HepG2 (cell line): ENCODE results near the gene CTNND1. TPM values are rescaled to one million over a fixed set of nuclear protein-coding genes. Genes with fewer than 3 reads are reported as not detected.

Source experiments
- ELF1 ChIP-seq: sonication (generic); formaldehyde crosslinking; IDR thresholded peaks from 2 replicates; pipeline ENCODE4 v1.4.0; 2020; ENCODE audit warnings: missing genetic modification reagents
- FOXO1 ChIP-seq: sonication (generic); formaldehyde crosslinking; IDR thresholded peaks from 2 replicates; pipeline ENCODE4 v1.4.0; 2020; ENCODE audit warnings: missing genetic modification reagents
- GLMP ChIP-seq: sonication (generic); formaldehyde crosslinking; IDR thresholded peaks from 2 replicates; pipeline ENCODE4 v1.9.0; 2021; ENCODE audit warnings: missing genetic modification reagents, mild to moderate bottlenecking, borderline replicate concordance
- HNF4G ChIP-seq, 2 experiments: sonication (generic) in 1 of 2; formaldehyde crosslinking in 1 of 2; IDR thresholded peaks; 2 replicates each; pipeline versions ENCODE4 v1.4.0 to v1.6.1; 2011 to 2020; ENCODE audit warnings: borderline replicate concordance in 2 of 2, low read depth in 2 of 2, mild to moderate bottlenecking in 2 of 2, low read length in 1 of 2, missing genetic modification reagents in 1 of 2, moderate library complexity in 1 of 2
- KLF11 ChIP-seq: IDR thresholded peaks from 2 replicates; pipeline ENCODE4 v1.6.1; 2016; ENCODE audit warnings: missing compliant biosample characterization
- KMT2A ChIP-seq: sonication (generic); formaldehyde crosslinking; IDR thresholded peaks from 2 replicates; pipeline ENCODE4 v1.4.0; 2020; ENCODE audit warnings: missing genetic modification reagents
- MLLT10 ChIP-seq: sonication (generic); formaldehyde crosslinking; IDR thresholded peaks from 2 replicates; pipeline ENCODE4 v1.4.0; 2020; ENCODE audit warnings: missing genetic modification reagents
- MTF1 ChIP-seq: sonication (generic); formaldehyde crosslinking; IDR thresholded peaks from 2 replicates; pipeline ENCODE4 v1.5.0; 2020; ENCODE audit warnings: missing genetic modification reagents
- MXD1 ChIP-seq: sonication (generic); formaldehyde crosslinking; IDR thresholded peaks from 2 replicates; pipeline ENCODE4 v1.4.0; 2020; ENCODE audit warnings: mild to moderate bottlenecking, missing genetic modification reagents
- NBN ChIP-seq: fragments of 450-650 bp; conservative IDR thresholded peaks from 2 replicates; pipeline ENCODE4 v1.6.1; 2017
- NFKB2 ChIP-seq: sonication (generic); formaldehyde crosslinking; IDR thresholded peaks from 2 replicates; pipeline ENCODE4 v1.4.0; 2020; ENCODE audit warnings: missing genetic modification reagents, borderline replicate concordance
- NONO ChIP-seq, 2 experiments: fragments of 450-650 bp in 1 of 2; sonication (generic) in 1 of 2; formaldehyde crosslinking in 1 of 2; IDR thresholded peaks in 1 of 2; conservative IDR thresholded peaks in 1 of 2; 2 replicates each; pipeline versions ENCODE4 v1.6.1 to v1.8.0; 2017 to 2022; ENCODE audit warnings: mild to moderate bottlenecking in 1 of 2, missing genetic modification reagents in 1 of 2, moderate library complexity in 1 of 2
- NPAS2 ChIP-seq: sonication (generic); formaldehyde crosslinking; IDR thresholded peaks from 2 replicates; pipeline ENCODE4 v1.8.0; 2022; ENCODE audit warnings: mild to moderate bottlenecking, missing genetic modification reagents, borderline replicate concordance
- PCBP1 ChIP-seq: fragments of 200-400 bp; formaldehyde crosslinking; IDR thresholded peaks from 2 replicates; pipeline ENCODE4 v1.6.1; 2017; ENCODE audit warnings: mild to moderate bottlenecking, low read depth, low read length, borderline replicate concordance
- PHF21A ChIP-seq: sonication (generic); formaldehyde crosslinking; IDR thresholded peaks from 2 replicates; pipeline ENCODE4 v1.5.0; 2020; ENCODE audit warnings: mild to moderate bottlenecking, missing genetic modification reagents
- PPARG ChIP-seq: conservative IDR thresholded peaks from 2 replicates; pipeline ENCODE4 v1.6.1; 2016; ENCODE audit warnings: missing biosample characterization, missing genetic modification reagents
- U2AF1 ChIP-seq: fragments of 200-400 bp; formaldehyde crosslinking; optimal IDR thresholded peaks from 2 replicates; pipeline ENCODE3; 2017; ENCODE audit warnings: mild to moderate bottlenecking, low read depth, low read length
- ZFYVE20 ChIP-seq: sonication (generic); formaldehyde crosslinking; IDR thresholded peaks from 2 replicates; pipeline ENCODE4 v1.8.0; 2023; ENCODE audit warnings: low read depth, mild to moderate bottlenecking, moderate library complexity, missing genetic modification reagents, borderline replicate concordance
- ZMAT3 ChIP-seq: sonication (generic); formaldehyde crosslinking; conservative IDR thresholded peaks from 2 replicates; pipeline ENCODE4 v1.7.0; 2021; ENCODE audit warnings: missing genetic modification reagents
- ZMYM2 ChIP-seq: sonication (generic); formaldehyde crosslinking; IDR thresholded peaks from 2 replicates; pipeline ENCODE4 v1.8.0; 2022; ENCODE audit warnings: mild to moderate bottlenecking, missing genetic modification reagents
- ZNF331 ChIP-seq: sonication (generic); formaldehyde crosslinking; IDR thresholded peaks from 2 replicates; pipeline ENCODE4 v1.4.0; 2020; ENCODE audit warnings: missing genetic modification reagents
- ZNF546 ChIP-seq: sonication (generic); formaldehyde crosslinking; conservative IDR thresholded peaks from 2 replicates; pipeline ENCODE4 v1.8.1; 2023; ENCODE audit warnings: mild to moderate bottlenecking, missing genetic modification reagents
- ZNF567 ChIP-seq: sonication (generic); formaldehyde crosslinking; IDR thresholded peaks from 2 replicates; pipeline ENCODE4 v1.8.1; 2023; ENCODE audit warnings: mild to moderate bottlenecking, missing genetic modification reagents, borderline replicate concordance
- ZNF772 ChIP-seq: sonication (generic); formaldehyde crosslinking; IDR thresholded peaks from 2 replicates; pipeline ENCODE4 v1.5.0; 2020; ENCODE audit warnings: mild to moderate bottlenecking, missing genetic modification reagents
- ZNF792 ChIP-seq: IDR thresholded peaks from 2 replicates; pipeline ENCODE4 v1.6.1; 2016
- polyA plus RNA-seq, 8 experiments: library from polyadenylated mRNA; depleted of rRNA in 3 of 8; stranded (reverse) in 7 of 8; unstranded in 1 of 8; fragments of >200 nt; fragmentation: Illumina TruSeq in 4 of 8; extraction: Trizol in 4 of 8; gene quantifications; 2 replicates each; pipeline versions ENCODE4 v1.2.1 to v1.2.3, GENCODE V29; 2011 to 2016; ENCODE audit warnings: low read depth in 4 of 8, missing spikeins in 1 of 8, mixed read lengths in 1 of 8; ENCODE audit not compliant: insufficient read depth in 1 of 8
- total RNA-seq, 5 experiments: library from RNA; depleted of rRNA; stranded (reverse); fragments of >200 nt; fragmentation: Illumina TruSeq; extraction: Trizol; gene quantifications; 2 replicates each; pipeline ENCODE4 v1.2.3, GENCODE V29; 2016; ENCODE audit warnings: low read depth in 1 of 5
- TF ChIP-seq, protein P1 (sequence below): sonication (generic); formaldehyde crosslinking; conservative IDR thresholded peaks from 2 replicates; pipeline ENCODE4 v1.8.0; 2022; ENCODE audit warnings: missing genetic modification reagents
- TF ChIP-seq, protein P2 (sequence below): IDR thresholded peaks from 2 replicates; pipeline ENCODE4 v1.6.1; 2018; ENCODE audit warnings: missing genetic modification reagents, mild to moderate bottlenecking, missing compliant biosample characterization

The CTNND1 gene
- total and polyA plus RNA-seq, 2 of the 13 experiments (the other 11 are each of a cell fraction or from before 2014, with no cell fraction given), result 117 to 128 TPM

DNA sequence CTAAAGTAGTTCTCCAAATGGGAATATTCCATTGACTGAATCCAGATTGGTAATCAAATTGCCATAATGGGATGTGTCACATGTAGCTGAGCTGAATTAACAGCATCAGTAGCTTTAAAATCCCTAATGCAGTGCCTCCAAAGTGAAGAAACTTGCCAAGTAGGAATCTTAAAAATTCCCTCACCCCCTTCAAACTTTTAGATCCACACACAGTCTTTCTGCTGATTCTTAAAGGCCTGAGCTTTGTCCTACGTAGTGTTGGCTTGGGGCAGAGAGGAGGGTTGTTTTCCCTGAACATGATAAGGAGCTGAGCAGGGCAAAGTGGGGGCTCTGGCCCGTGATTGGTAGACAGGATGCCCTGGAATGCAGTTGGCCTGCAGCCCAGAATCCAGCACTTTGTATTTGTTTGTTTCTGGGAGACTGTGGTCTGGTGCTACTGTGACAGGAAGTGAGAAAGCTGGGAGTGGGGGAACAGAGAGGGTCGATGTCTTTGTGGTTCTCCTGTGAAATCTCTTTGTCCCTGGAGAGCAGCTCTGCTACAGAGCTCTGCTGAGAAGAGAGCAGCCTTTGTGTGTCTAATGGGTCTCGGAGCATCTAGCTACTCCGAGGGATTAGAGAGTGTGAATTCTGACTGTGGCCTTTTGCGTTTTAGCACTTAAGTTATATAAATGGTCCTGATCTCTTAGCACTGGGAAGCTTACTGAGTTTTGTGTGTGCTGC is 16.9 kb downstream of the CTNND1 start (continued):
- TF ChIP-seq ZNF567 (CRISPR knock-in tag), result no peak
- no peak for TF ChIP-seq NFKB2 (CRISPR knock-in tag)
- TF ChIP-seq ZNF546 (CRISPR knock-in tag), result no peak
- 0 out of 2 replicates have a peak, but pooled peaks have one; percentile 28 for TF ChIP-seq KMT2A (CRISPR knock-in tag)
- TF ChIP-seq MXD1 (CRISPR knock-in tag), result no peak
- no peak for TF ChIP-seq ZFYVE20 (CRISPR knock-in tag)
- no peak for TF ChIP-seq MLLT10 (CRISPR knock-in tag)
- peak; percentile 33; the same call in 1 of the 2 replicates for TF ChIP-seq ZMYM2 (CRISPR knock-in tag)
- no peak for TF ChIP-seq NONO (IDR thresholded peaks at IDR 0.05)
- peak; percentile 79 for TF ChIP-seq NONO (CRISPR knock-in tag; conservative IDR thresholded peaks at IDR 0.05)
- peak; percentile 91 for TF ChIP-seq FOXO1
- TF ChIP-seq PPARG (CRISPR knock-in tag), result no peak; the same call in 1 of the 2 replicates
- no peak for TF ChIP-seq MTF1 (CRISPR knock-in tag)
- TF ChIP-seq, protein P1, sequence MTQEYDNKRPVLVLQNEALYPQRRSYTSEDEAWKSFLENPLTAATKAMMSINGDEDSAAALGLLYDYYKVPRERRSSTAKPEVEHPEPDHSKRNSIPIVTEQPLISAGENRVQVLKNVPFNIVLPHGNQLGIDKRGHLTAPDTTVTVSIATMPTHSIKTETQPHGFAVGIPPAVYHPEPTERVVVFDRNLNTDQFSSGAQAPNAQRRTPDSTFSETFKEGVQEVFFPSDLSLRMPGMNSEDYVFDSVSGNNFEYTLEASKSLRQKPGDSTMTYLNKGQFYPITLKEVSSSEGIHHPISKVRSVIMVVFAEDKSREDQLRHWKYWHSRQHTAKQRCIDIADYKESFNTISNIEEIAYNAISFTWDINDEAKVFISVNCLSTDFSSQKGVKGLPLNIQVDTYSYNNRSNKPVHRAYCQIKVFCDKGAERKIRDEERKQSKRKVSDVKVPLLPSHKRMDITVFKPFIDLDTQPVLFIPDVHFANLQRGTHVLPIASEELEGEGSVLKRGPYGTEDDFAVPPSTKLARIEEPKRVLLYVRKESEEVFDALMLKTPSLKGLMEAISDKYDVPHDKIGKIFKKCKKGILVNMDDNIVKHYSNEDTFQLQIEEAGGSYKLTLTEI (CRISPR knock-in tag), result no peak
- TF ChIP-seq HNF4G (IDR thresholded peaks at IDR 0.05; ENCODE audit: borderline replicate concordance, low read depth, low read length), result peak; percentile 77; the same call in 1 of the 2 replicates
- TF ChIP-seq HNF4G (CRISPR knock-in tag; IDR thresholded peaks at IDR 0.05; ENCODE audit: borderline replicate concordance, low read depth), result peak; percentile 29; the same call in 1 of the 2 replicates
- TF ChIP-seq, protein P2, sequence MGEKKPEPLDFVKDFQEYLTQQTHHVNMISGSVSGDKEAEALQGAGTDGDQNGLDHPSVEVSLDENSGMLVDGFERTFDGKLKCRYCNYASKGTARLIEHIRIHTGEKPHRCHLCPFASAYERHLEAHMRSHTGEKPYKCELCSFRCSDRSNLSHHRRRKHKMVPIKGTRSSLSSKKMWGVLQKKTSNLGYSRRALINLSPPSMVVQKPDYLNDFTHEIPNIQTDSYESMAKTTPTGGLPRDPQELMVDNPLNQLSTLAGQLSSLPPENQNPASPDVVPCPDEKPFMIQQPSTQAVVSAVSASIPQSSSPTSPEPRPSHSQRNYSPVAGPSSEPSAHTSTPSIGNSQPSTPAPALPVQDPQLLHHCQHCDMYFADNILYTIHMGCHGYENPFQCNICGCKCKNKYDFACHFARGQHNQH, result peak; percentile 81
- no peak for TF ChIP-seq ZMAT3 (CRISPR knock-in tag)
- TF ChIP-seq ZNF772 (CRISPR knock-in tag), result no peak
- peak; percentile 83 for TF ChIP-seq ELF1 (CRISPR knock-in tag)
- peak; percentile 96 for TF ChIP-seq PHF21A (CRISPR knock-in tag)
- TF ChIP-seq NPAS2 (CRISPR knock-in tag), result no peak
- no peak for TF ChIP-seq PCBP1
- TF ChIP-seq KLF11 (CRISPR knock-in tag), result no peak
- no peak for TF ChIP-seq U2AF1
- peak; percentile 54; the same call in 1 of the 2 replicates for TF ChIP-seq ZNF792
- TF ChIP-seq GLMP (CRISPR knock-in tag), result no peak
- TF ChIP-seq NBN, result no peak
- TF ChIP-seq ZNF331 (CRISPR knock-in tag), result peak; percentile 46
